ENCODE data around the gene NPY.

NPY gene

DNA sequence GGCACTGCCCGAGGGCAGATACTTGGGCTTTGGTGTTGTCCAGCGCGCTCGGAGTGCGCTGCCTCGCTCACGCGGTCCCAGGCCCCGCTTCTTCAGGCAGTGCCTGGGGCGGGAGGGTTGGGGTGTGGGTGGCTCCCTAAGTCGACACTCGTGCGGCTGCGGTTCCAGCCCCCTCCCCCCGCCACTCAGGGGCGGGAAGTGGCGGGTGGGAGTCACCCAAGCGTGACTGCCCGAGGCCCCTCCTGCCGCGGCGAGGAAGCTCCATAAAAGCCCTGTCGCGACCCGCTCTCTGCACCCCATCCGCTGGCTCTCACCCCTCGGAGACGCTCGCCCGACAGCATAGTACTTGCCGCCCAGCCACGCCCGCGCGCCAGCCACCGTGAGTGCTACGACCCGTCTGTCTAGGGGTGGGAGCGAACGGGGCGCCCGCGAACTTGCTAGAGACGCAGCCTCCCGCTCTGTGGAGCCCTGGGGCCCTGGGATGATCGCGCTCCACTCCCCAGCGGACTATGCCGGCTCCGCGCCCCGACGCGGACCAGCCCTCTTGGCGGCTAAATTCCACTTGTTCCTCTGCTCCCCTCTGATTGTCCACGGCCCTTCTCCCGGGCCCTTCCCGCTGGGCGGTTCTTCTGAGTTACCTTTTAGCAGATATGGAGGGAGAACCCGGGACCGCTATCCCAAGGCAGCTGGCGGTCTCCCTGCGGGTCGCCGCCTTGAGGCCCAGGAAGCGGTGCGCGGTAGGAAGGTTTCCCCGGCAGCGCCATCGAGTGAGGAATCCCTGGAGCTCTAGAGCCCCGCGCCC is at the start of gene NPY:
TSS of gene NPY (plus strand) at position 294 of the 802 bp plus-strand sequence. CDS start 1,051 bp downstream, outside the sequence.
- no peak for DNase-seq (ENCODE audit: extremely low read depth, low read depth)
- H3K4me3 ChIP-seq (replicated peaks; ENCODE audit: low read depth, low read length), result no peak within 1 kb of the TSS

DNA sequence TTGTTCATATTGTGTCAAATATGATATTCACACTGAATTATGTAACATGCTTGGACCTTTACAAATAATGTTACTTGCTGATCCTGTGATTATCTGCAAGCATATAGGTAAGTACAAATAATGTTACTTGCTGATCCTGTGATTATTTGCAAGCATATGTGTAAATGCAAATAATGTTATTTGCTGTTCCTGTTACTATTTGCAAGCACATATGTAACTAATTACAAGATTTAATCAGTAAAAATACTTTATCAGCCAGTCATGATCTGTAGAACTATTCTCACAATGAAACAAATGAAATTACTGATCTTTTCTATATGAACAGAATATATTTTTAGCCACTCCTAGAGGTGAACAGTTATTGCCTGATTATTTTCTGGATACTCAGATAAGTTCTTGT is 44.7 kb upstream of the NPY start:
- TF ChIP-seq, protein P1, sequence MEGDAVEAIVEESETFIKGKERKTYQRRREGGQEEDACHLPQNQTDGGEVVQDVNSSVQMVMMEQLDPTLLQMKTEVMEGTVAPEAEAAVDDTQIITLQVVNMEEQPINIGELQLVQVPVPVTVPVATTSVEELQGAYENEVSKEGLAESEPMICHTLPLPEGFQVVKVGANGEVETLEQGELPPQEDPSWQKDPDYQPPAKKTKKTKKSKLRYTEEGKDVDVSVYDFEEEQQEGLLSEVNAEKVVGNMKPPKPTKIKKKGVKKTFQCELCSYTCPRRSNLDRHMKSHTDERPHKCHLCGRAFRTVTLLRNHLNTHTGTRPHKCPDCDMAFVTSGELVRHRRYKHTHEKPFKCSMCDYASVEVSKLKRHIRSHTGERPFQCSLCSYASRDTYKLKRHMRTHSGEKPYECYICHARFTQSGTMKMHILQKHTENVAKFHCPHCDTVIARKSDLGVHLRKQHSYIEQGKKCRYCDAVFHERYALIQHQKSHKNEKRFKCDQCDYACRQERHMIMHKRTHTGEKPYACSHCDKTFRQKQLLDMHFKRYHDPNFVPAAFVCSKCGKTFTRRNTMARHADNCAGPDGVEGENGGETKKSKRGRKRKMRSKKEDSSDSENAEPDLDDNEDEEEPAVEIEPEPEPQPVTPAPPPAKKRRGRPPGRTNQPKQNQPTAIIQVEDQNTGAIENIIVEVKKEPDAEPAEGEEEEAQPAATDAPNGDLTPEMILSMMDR (IDR thresholded peaks at IDR 0.05; ENCODE audit: low read depth, low read length, missing control alignments), result no peak
- no peak overlapping the region for H3K4me3 ChIP-seq (replicated peaks; ENCODE audit: low read depth, low read length)

More for the DNA sequence above, at the start of gene NPY:
- TF ChIP-seq, protein P1 (IDR thresholded peaks at IDR 0.05; ENCODE audit: low read depth, low read length, missing control alignments), result no peak

DNA sequence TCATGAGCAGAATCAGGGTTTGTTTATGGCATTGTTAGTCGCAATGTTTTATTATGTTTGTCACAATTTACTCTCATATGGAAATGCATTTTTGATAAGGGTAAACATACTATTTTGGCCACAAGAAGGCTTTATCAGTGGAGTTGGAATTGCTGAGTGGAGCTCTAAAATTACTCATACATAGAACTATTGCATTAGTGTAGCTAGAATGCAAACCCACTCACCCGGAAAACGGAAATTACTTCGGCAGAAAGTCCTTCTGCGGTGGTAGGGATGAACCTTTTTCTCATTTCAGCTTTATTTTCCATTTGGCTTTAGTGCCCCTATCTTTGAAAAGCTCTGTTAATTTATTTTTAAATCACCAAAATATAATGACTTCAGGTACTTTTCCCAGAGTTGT is 42.8 kb upstream of the NPY start:
- no peak for DNase-seq (ENCODE audit: extremely low read depth, low read depth)
- TF ChIP-seq, protein P1 (IDR thresholded peaks at IDR 0.05; ENCODE audit: low read depth, low read length, missing control alignments), result no peak

More for the DNA sequence above, 44.7 kb upstream of the NPY start:
- no peak for DNase-seq (ENCODE audit: extremely low read depth, low read depth)

DNA sequence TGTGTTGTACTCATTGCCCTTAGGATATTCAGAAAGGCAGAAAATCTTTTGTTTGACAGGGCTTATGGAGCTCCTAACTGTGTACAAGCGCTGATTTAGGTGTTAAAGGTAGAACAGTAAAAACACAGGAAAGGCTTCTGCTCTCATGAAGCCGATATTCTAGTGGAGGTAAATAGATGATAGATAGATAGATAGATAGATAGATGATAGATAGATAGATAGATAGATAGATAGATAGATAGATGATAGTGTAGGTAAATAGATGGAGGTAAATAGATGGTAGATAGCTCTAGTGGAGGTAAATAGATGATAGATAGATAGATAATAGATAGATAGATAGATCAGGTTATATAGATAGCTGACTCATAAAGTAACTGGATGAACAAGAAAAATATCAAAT is 39.4 kb upstream of the NPY start:
- no peak overlapping the region for H3K4me3 ChIP-seq (replicated peaks; ENCODE audit: low read depth, low read length)
- DNase-seq (ENCODE audit: extremely low read depth, low read depth), result no peak
- TF ChIP-seq, protein P1 (IDR thresholded peaks at IDR 0.05; ENCODE audit: low read depth, low read length, missing control alignments), result no peak

More for the DNA sequence above, 42.8 kb upstream of the NPY start:
- H3K4me3 ChIP-seq (replicated peaks; ENCODE audit: low read depth, low read length), result no peak overlapping the region

DNA sequence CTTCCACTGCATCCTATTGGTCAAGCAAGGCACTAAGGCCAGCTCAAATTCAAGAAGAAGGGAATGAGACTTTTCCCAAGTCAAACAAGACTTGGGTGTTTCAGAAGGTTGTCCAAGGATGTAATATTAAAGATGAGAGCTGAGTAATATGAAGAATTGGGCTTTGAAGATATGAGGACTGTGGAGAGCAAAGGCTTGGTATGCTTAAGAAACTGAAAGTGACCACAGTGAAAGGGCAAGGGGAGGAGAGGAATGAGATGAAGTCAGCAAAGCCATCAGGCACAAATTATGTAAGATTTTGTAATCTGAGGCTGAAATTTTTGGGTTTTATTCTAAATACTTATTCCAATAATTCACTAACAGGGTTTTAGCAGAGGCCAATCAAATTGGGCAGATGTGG is 38.6 kb upstream of the NPY start:
- TF ChIP-seq, protein P1 (IDR thresholded peaks at IDR 0.05; ENCODE audit: low read depth, low read length, missing control alignments), result no peak
- no peak for DNase-seq (ENCODE audit: extremely low read depth, low read depth)
- H3K4me3 ChIP-seq (replicated peaks; ENCODE audit: low read depth, low read length), result no peak overlapping the region

DNA sequence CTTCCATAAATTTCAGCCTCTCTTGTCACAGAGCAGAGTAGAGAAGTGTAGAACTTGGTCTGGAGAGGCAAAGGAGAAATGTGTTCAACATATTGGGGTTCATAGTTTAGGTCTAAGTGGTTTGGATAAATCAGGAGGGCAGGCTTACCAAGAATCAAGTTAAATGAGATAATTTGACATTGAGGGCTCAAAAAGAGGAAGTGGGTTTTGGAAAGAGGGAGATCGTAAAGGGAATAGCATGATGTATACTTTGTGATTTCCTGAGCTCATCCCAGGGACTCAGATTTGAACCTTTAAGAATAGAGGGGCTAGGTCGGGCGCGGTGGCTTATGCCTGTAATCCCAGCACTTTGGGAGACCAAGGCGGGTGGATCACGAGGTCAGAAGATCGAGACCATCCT is 34.7 kb upstream of the NPY start:
- no peak overlapping the region for H3K4me3 ChIP-seq (replicated peaks; ENCODE audit: low read depth, low read length)
- TF ChIP-seq, protein P1 (IDR thresholded peaks at IDR 0.05; ENCODE audit: low read depth, low read length, missing control alignments), result no peak
- DNase-seq (ENCODE audit: extremely low read depth, low read depth), result no peak

Data from HFF-Myc (cell line).